AG10803 (cell line): ENCODE data around the gene UTP20.

Experiments used
- DNase-seq: peaks from one replicate; pipeline ENCODE4 v3.0.0; 2010; ENCODE audit warnings: low read depth
- H3K4me3 ChIP-seq: 2 replicates; pipeline ENCODE4 v1.5.1; 2011; ENCODE audit warnings: mild to moderate bottlenecking, low read length, control low read depth
- TF ChIP-seq, protein P1 (sequence below): conservative IDR thresholded peaks from 2 replicates; pipeline ENCODE4 v1.5.1; 2011; ENCODE audit warnings: mild to moderate bottlenecking, low read length, control low read depth, inconsistent platforms

UTP20 gene

DNA sequence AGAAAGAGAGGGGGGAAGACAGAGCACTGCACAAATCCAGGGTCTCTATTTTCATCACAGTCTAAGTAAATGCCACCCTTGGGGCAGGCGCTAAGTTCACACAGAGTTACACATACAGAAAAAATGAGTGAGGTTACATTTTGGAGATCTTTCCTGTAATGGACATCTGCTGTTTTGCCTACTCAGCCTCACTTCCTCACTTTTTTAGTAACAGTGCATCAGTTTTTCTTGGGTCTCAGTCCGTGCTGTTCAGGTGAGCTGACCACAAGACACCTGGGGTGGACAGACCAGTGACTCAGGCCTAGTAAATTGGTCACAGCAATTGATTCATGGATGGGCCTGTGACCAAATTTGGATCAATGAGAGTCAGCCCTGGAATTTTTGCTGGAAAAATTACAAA is 36.3 kb upstream of the UTP20 start:
- no peak overlapping the region for H3K4me3 ChIP-seq
- TF ChIP-seq, protein P1, sequence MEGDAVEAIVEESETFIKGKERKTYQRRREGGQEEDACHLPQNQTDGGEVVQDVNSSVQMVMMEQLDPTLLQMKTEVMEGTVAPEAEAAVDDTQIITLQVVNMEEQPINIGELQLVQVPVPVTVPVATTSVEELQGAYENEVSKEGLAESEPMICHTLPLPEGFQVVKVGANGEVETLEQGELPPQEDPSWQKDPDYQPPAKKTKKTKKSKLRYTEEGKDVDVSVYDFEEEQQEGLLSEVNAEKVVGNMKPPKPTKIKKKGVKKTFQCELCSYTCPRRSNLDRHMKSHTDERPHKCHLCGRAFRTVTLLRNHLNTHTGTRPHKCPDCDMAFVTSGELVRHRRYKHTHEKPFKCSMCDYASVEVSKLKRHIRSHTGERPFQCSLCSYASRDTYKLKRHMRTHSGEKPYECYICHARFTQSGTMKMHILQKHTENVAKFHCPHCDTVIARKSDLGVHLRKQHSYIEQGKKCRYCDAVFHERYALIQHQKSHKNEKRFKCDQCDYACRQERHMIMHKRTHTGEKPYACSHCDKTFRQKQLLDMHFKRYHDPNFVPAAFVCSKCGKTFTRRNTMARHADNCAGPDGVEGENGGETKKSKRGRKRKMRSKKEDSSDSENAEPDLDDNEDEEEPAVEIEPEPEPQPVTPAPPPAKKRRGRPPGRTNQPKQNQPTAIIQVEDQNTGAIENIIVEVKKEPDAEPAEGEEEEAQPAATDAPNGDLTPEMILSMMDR, result no peak
- no peak for DNase-seq

DNA sequence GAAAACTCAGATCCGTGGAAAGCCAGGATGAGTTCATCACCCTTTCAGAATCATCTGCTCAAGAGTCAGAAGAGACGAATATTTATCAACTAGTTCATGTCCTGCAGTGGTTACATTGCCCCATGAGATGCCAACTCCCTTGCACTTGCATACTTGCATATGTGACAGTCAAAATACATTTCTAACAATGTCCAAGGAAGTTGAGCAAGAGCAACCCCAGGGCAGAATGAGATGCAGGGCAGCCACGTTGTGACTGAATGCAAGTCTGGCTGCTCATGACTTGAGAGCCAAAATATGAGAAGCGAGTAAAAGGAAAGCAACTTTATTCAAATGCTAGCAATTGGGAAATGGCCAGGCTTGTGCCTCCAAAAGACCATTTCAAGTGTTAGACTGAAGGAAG is 23.6 kb upstream of the UTP20 start:
- TF ChIP-seq, protein P1, result no peak
- no peak overlapping the region for H3K4me3 ChIP-seq
- peak; percentile 8 for DNase-seq

GRCh38 chr12:101257357-101257756 is 22.5 kb upstream of the UTP20 start:
- TF ChIP-seq, protein P1, result no peak
- no peak overlapping the region for H3K4me3 ChIP-seq

GRCh38 chr12:101267111-101267510 is 12.8 kb upstream of the UTP20 start:
- DNase-seq, result no peak
- TF ChIP-seq, protein P1, result no peak

More at GRCh38 chr12:101257357-101257756, 22.5 kb upstream of the UTP20 start:
- DNase-seq, result no peak

GRCh38 chr12:101276433-101276832 is 3.5 kb upstream of the UTP20 start:
- no peak for DNase-seq
- H3K4me3 ChIP-seq, result no peak overlapping the region
- TF ChIP-seq, protein P1, result no peak

More at GRCh38 chr12:101267111-101267510, 12.8 kb upstream of the UTP20 start:
- no peak overlapping the region for H3K4me3 ChIP-seq

DNA sequence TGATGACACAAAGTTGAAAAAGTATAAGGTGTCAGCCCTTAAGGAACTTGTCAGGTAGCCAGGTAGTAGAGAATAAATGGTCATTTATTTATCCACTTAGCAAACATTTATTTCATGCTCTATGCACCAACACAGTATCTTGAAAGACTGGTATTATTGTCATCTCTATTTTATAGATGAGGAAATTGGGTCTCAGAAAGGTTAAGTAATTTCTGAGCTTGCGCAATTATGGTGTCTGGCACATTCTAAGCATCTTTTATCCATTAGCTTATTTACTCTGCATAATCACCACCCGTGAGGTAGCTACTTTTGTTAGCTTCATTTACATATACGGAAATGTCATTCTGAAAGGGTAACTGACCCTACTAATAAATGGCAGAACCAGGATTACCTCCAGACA is 2.5 kb upstream of the UTP20 start:
- H3K4me3 ChIP-seq, result no peak overlapping the region
- TF ChIP-seq, protein P1, result no peak
- peak; percentile 27 for DNase-seq

DNA sequence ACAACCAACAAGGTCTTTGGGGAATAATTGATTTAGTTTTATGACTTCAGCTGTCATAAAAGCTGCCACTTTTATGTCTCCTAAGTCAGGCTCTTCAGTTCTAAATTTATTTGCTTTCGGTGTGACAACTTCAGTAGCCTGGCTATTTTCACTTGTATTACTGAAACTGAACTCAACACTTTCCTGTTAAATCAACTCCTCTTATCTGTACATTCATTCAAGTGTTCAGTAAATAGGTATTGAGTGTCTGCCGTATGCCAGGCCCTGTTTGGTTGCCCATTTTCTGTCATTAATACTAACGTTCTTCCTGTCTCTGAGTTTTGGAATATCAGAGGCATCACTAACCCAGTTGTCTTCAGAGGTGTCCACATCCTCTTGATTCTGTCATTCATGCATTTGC is 7.5 kb downstream of the UTP20 start:
- no peak for DNase-seq
- TF ChIP-seq, protein P1, result no peak
- H3K4me3 ChIP-seq, result no peak overlapping the region
